ENCODE data around the gene NMT2.

NMT2 gene

GRCh38 chr10:15131330-15131729 lies 37.2 kb downstream of the NMT2 start:
- Mint-ChIP-seq H3K36me3 (ENCODE audit: low read depth) (peaks cover 77% of the 10 kb centered on the region), H3K27ac (no peak overlapping the region), H3K9me3 (peaks cover 4% of the 10 kb centered on the region), H3K4me1 (no peaks in the 10 kb centered on the region), H3K27me3 (ENCODE audit: low read depth, poor library complexity) (peaks cover 6% of the 10 kb centered on the region), H3K4me3 (no peak overlapping the region)
- DNase-seq = no peak
- TF ChIP-seq, protein P1, sequence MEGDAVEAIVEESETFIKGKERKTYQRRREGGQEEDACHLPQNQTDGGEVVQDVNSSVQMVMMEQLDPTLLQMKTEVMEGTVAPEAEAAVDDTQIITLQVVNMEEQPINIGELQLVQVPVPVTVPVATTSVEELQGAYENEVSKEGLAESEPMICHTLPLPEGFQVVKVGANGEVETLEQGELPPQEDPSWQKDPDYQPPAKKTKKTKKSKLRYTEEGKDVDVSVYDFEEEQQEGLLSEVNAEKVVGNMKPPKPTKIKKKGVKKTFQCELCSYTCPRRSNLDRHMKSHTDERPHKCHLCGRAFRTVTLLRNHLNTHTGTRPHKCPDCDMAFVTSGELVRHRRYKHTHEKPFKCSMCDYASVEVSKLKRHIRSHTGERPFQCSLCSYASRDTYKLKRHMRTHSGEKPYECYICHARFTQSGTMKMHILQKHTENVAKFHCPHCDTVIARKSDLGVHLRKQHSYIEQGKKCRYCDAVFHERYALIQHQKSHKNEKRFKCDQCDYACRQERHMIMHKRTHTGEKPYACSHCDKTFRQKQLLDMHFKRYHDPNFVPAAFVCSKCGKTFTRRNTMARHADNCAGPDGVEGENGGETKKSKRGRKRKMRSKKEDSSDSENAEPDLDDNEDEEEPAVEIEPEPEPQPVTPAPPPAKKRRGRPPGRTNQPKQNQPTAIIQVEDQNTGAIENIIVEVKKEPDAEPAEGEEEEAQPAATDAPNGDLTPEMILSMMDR (IDR thresholded peaks at IDR 0.05) = no peak

DNA sequence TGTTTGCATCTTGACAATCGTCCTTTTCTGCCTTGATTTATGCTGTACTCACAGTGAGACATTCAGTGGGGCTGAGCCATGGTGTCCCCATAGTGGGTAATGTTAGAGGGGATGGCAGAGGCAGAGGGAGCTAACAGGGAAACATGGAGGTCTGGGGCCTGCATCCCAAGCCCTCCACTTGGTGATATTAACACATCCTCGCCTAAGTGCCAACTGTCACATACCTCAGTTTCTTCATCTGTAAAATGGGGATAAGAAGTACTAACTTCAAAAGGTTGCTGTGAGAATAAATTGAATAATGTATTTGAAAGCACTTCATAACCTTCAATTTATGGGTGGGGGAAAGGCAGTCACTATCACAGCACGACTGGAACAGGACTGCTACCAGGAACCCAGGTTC lies 43.6 kb downstream of the NMT2 start:
- Mint-ChIP-seq H3K9me3 (peaks cover 4% of the 10 kb centered on the region), H3K4me3 (no peak overlapping the region), H3K27ac (no peak overlapping the region), H3K27me3 (ENCODE audit: low read depth, poor library complexity) (no peaks in the 10 kb centered on the region), H3K4me1 (no peaks in the 10 kb centered on the region), H3K36me3 (ENCODE audit: low read depth) (peaks cover 64% of the 10 kb centered on the region)
- TF ChIP-seq, protein P1 (IDR thresholded peaks at IDR 0.05) = no peak
- no peak for DNase-seq

- DNase-seq = no peak
- Mint-ChIP-seq H3K9me3 (peaks cover 4% of the 10 kb centered on the region), H3K36me3 (ENCODE audit: low read depth) (peaks cover 57% of the 10 kb centered on the region), H3K27me3 (ENCODE audit: low read depth, poor library complexity) (no peaks in the 10 kb centered on the region), H3K4me3 (no peak overlapping the region), H3K27ac (peak overlapping the region; percentile 74), H3K4me1 (no peaks in the 10 kb centered on the region)
- TF ChIP-seq, protein P1 (IDR thresholded peaks at IDR 0.05) = no peak
Observed at GRCh38 chr10:15124190-15124589, 44.3 kb downstream of the NMT2 start.

GRCh38 chr10:15123749-15124184 lies 44.7 kb downstream of the NMT2 start:
- no peak overlapping the region for H3K4me3 Mint-ChIP-seq
- no peak for DNase-seq
- H3K4me1 Mint-ChIP-seq = no peaks in the 10 kb centered on the region
- TF ChIP-seq, protein P1 (IDR thresholded peaks at IDR 0.05) = no peak
- peaks cover 4% of the 10 kb centered on the region for H3K9me3 Mint-ChIP-seq
- H3K27me3 Mint-ChIP-seq (ENCODE audit: low read depth, poor library complexity) = no peaks in the 10 kb centered on the region
- peaks cover 52% of the 10 kb centered on the region for H3K36me3 Mint-ChIP-seq (ENCODE audit: low read depth)
- peak overlapping the region; percentile 74 for H3K27ac Mint-ChIP-seq

- peaks cover 2% of the 10 kb centered on the region for H3K27me3 Mint-ChIP-seq (ENCODE audit: low read depth, poor library complexity)
- H3K4me1 Mint-ChIP-seq = no peaks in the 10 kb centered on the region
- no peaks in the 10 kb centered on the region for H3K9me3 Mint-ChIP-seq
- no peak overlapping the region for H3K27ac Mint-ChIP-seq
- no peak overlapping the region for H3K4me3 Mint-ChIP-seq
- no peak for DNase-seq
- peaks cover 40% of the 10 kb centered on the region for H3K36me3 Mint-ChIP-seq (ENCODE audit: low read depth)
- TF ChIP-seq, protein P1 (IDR thresholded peaks at IDR 0.05) = no peak
Observed at GRCh38 chr10:15122477-15123030, 45.9 kb downstream of the NMT2 start.

GRCh38 chr10:15121707-15122106 lies 46.8 kb downstream of the NMT2 start:
- Mint-ChIP-seq H3K27ac (no peak overlapping the region), H3K4me1 (no peaks in the 10 kb centered on the region), H3K27me3 (ENCODE audit: low read depth, poor library complexity) (peaks cover 2% of the 10 kb centered on the region), H3K36me3 (ENCODE audit: low read depth) (peaks cover 37% of the 10 kb centered on the region), H3K9me3 (no peaks in the 10 kb centered on the region), H3K4me3 (no peak overlapping the region)
- DNase-seq = no peak
- TF ChIP-seq, protein P1 (IDR thresholded peaks at IDR 0.05) = no peak
